Suppressor macrophage treated with lipopolysaccharide for 4 hours (primary cell): ENCODE results near the gene PRKN.
"Not testable (repeated sequence)": the region's sequence is repeated elsewhere in the genome, so short reads cannot be mapped to it uniquely, and the experiment has no call there.

Source experiments
- DNase-seq: peaks from one replicate; pipeline ENCODE4 v3.0.0-alpha.2; 2020

PRKN gene

GRCh38 chr6:162438980-162439379, 288.6 kb downstream of the PRKN start:
- DNase-seq, result no peak

GRCh38 chr6:162435071-162435470, 292.5 kb downstream of the PRKN start:
- DNase-seq, result no peak

GRCh38 chr6:162421004-162421403, 306.6 kb downstream of the PRKN start:
- DNase-seq, result no peak

- no peak for DNase-seq
Measured at GRCh38 chr6:162416831-162417537, 310.6 kb downstream of the PRKN start.

- no peak for DNase-seq
Measured at GRCh38 chr6:162416307-162416706, 311.3 kb downstream of the PRKN start.

- no peak for DNase-seq
Measured at GRCh38 chr6:162409741-162410691, 317.6 kb downstream of the PRKN start.

- no peak for DNase-seq
Measured at GRCh38 chr6:162408826-162409535, 318.6 kb downstream of the PRKN start.

- DNase-seq, result no peak
Measured at GRCh38 chr6:162404951-162405350, 322.6 kb downstream of the PRKN start.

GRCh38 chr6:162403031-162403430, 324.5 kb downstream of the PRKN start:
- DNase-seq, result no peak

- DNase-seq, result no peak
Measured at GRCh38 chr6:162395181-162395580, 332.4 kb downstream of the PRKN start.

- DNase-seq, result not testable (repeated sequence)
Measured at GRCh38 chr6:162390961-162391811, 336.4 kb downstream of the PRKN start.

GRCh38 chr6:162389343-162390085, 338.1 kb downstream of the PRKN start:
- DNase-seq, result no peak

GRCh38 chr6:162388383-162388777, 339.2 kb downstream of the PRKN start:
- DNase-seq, result no peak

- DNase-seq, result no peak
Measured at GRCh38 chr6:162387718-162388382, 339.7 kb downstream of the PRKN start.

GRCh38 chr6:162385980-162386379, 341.6 kb downstream of the PRKN start:
- no peak for DNase-seq

GRCh38 chr6:162379757-162380409, 347.7 kb downstream of the PRKN start:
- no peak for DNase-seq

- no peak for DNase-seq
Measured at GRCh38 chr6:162377735-162378134, 349.8 kb downstream of the PRKN start.

GRCh38 chr6:162373868-162374267, 353.7 kb downstream of the PRKN start:
- no peak for DNase-seq

- no peak for DNase-seq
Measured at GRCh38 chr6:162373192-162373591, 354.4 kb downstream of the PRKN start.

GRCh38 chr6:162372106-162372505, 355.5 kb downstream of the PRKN start:
- no peak for DNase-seq

- DNase-seq, result no peak
Measured at GRCh38 chr6:162371121-162371520, 356.4 kb downstream of the PRKN start.
